Activated CD4-positive, alpha-beta T cell treated with anti-CD3 and anti-CD28 coated beads for 36 hours (primary cell): ENCODE data around the gene ELAVL1. TPM values are rescaled to one million over a fixed set of nuclear protein-coding genes. Genes with fewer than 3 reads are reported as not detected.

ENCODE experiments used
- total RNA-seq, 2 experiments: library from RNA; stranded (reverse); gene quantifications; one replicate each; pipeline ENCODE4 v1.2.3, GENCODE V29; 2021

The ELAVL1 gene
- total RNA-seq, 2 experiments from 2014 or later, result 149 to 184 TPM

Other genes with a start within 250 kb of the ELAVL1 start
- gene CLEC4M, start 242.4 kb downstream of the ELAVL1 start, total RNA-seq, result not detected
- 1 to 10 TPM; 4.8 to 5.9 TPM for gene EVI5L, start 175.4 kb downstream of the ELAVL1 start, total RNA-seq
- under 1 TPM; 0.09 to 0.14 TPM for gene PRR36, start 131.3 kb downstream of the ELAVL1 start, total RNA-seq
- gene LRRC8E, start 117.1 kb downstream of the ELAVL1 start, total RNA-seq, result not detected
- 10 to 100 TPM; 32.2 to 33.7 TPM for gene MAP2K7, start 101.8 kb downstream of the ELAVL1 start, total RNA-seq
- gene TGFBR3L, start 90.8 kb downstream of the ELAVL1 start, total RNA-seq, result 1 to 10 TPM; 2.6 to 3.2 TPM
- gene SNAPC2, start 85.3 kb downstream of the ELAVL1 start, total RNA-seq, result 10 to 100 TPM; 14.6 to 16.2 TPM
- under 1 TPM; 0.47 to 0.82 TPM for gene CTXN1, start 79.5 kb downstream of the ELAVL1 start, total RNA-seq
- 10 to 100 TPM; 80.4 to 84.0 TPM for gene TIMM44, start 62.0 kb downstream of the ELAVL1 start, total RNA-seq
- gene CCL25, start 47.1 kb upstream of the ELAVL1 start, total RNA-seq, result under 1 TPM in 1 of 2 experiments, not detected in 1; 0.26 TPM
- not detected for gene FBN3, start 144.0 kb upstream of the ELAVL1 start, total RNA-seq
- gene CERS4, start 203.7 kb upstream of the ELAVL1 start, total RNA-seq, result 10 to 100 TPM; 21.2 to 21.8 TPM